GM21825 (cell line): ENCODE measurements around the gene ERVFRD-1.
"Not testable (repeated sequence)": the region's sequence is repeated elsewhere in the genome, so short reads cannot be mapped to it uniquely, and the experiment has no call there.

Experiments used
- ATAC-seq: cut with Tn5 transposase; IDR thresholded peaks from one replicate; pipeline ENCODE4 v1.9.1; 2021; ENCODE audit warnings: mild to moderate bottlenecking, moderate library complexity; ENCODE audit not compliant: unreplicated experiment

The ERVFRD-1 gene

DNA sequence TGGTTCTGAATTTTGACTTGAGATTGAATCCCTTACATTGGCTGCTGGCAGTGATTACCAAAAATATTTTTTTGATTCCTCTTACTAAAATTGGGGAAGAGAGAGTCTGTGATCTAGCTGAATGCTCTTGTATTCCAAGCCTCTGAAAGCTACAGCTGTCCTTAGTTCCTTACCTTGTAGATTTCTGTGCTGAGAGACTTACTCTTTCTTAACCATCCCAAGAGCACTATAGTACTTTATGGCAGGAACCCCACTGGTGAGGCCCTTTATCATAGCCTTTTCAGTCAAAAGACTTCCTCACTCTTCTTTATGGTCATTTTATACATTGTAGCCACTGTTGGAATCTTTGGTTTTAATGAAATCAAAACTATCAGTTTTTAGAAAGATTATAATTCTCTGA, 19.1 kb upstream of the ERVFRD-1 start:
- ATAC-seq = no peak

DNA sequence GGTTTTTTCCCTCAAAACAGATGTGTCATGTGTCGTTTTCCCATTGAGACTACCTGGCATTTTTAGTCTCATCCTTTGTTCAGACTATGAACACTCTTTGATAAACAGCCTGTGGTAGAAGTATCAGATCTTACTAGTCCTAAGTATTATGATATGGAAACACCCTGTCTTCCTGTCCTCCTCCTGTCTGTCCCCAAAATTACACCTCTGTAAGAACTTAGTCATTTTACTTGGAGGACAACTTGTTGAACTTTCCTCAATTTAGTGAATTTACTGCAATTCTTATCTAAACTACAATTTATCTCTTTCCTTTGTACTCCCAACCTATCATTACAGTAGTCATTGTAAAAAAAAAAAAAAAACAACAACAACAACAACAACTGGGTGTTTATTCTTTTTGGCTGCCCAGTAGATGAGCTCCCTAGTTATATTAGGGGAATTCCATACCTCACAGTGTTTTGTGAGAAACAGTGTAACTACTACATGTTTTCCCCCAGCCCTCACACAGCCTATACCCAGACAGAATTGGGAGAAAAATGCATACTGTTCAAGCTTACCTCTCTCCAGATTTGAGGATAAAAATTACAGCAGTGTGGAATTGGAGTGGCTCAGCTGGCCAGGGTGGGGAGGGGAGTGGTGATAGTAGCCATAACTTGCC, 18.5 kb upstream of the ERVFRD-1 start:
- peak; percentile 52 for ATAC-seq

DNA sequence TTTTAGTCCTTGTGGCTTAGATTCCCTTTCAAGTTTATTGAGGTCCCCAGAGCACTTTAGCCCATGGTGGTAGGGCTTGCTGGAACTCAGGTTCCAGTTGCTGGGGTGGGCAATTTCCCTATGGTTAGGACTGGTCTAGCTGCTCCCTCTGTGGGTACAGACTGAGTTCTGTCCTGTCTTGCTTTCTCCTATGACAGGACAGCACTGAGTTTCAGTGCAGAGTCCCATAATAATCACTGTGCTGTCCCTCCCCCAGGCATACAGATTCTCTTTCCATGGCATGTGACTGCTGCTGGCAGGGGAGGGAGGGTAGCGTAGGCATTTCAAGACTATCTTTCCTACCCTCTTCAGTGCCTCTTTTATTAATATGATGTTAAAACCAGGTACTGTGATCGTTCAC, 17.1 kb upstream of the ERVFRD-1 start:
- no peak for ATAC-seq

DNA sequence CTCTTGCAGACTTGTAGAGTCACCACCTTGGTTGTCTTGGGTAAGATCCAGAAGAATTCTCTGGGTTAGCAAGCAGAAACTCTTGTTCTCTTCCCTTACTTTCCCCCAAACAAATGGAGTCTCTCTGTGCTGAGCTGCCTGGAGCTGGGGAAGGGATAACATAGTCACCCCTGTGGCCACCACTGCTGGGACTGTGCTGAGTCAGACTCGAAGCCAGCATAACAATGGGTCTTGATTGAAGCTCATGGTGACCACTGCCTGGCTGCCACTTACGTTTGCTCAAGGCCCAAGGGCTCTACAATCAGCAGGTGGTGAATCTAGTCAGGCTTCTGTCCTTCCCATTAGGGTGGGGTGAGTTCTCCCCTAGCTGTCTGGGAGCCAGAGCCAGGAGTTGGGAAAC, 15.4 kb upstream of the ERVFRD-1 start:
- ATAC-seq = no peak

DNA sequence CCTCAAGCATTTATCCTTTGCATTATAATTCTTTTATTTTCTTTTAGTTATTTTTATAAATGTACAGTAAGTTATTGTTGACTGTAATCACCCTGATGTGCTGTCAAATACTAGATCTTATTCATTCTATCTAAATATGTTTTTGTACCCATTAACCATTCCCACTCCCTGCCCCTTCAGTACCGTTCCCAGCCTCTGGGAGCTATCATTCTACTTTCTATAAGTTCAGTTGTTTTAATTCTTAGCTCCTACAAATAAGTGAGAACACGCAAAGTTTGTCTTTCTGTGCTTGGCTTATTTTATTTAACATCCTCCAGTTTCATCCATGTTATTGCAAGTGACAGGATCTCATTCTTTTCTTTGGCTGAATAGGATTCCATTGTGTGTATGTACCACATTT, 12.5 kb upstream of the ERVFRD-1 start:
- no peak for ATAC-seq

DNA sequence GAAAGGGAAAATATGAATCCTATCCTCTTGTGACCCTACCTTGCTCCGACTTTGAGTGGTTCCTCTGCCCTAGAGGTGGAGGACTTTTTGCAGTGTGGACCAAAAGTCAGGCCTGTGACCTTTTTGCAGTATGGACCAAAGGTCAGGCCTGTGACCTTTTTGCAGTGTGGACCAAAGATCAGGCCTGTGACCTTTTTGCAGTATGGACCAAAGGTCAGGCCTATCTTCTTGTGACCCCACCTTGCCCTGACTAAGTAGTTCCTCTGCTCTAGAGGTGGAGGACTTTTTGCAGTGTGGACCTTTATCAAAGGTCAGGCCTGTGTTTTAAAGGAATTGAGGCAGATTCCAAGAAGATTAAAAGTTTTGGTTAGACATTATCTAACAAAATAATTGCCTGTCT, 10.9 kb upstream of the ERVFRD-1 start:
- ATAC-seq = no peak

DNA sequence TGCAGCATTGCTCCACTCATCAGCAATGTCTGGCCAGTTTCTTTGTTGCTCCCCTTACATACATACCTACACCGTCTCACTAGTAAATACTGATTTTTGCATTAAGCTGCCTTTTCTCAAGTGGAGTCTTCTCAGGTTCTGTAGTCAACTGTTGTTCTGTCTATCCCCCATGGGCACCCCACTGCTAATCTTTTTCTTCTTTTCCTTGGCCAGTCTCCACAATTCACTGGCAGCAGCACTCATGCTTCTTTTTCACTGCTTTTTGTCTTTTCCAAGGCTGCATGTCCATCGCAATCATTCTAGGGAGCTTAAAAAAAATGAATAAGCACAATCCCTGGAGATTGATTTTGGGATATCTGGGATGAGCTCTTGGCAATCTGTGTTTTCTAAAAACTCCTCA, 10.3 kb upstream of the ERVFRD-1 start:
- no peak for ATAC-seq

DNA sequence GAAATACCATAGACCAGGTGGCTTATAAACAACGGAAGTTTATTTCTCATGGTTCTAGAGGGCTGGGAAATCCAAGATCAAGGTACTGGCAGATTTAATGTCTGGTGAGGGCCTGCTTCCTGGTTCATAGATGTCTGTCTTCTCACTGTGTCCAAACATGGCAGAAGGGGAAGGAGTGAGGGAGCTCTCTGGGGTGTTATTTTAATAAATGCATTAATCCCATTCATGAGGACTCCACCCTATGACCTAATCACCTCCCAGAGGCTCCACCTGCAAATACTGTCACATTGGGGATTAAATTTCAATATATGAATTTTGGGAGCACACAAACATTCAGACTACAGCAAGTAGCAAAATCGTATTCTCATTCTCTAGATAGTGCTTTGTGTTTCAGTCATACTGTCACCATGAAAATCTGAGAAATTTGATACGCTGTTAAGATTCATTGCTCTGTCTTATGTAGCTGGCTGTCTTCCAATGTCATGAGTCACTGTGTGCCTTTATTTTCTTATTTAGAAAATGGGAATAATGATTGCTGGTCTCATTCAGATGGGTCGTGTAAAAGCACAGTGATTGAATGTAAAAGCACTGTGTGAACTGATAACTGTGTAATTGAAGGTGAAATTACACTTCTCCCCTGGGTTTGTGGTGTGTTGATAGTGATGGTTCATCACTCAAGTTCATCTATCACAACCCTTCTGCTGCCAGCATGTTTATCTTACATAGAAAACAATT, 8.9 kb upstream of the ERVFRD-1 start:
- no peak for ATAC-seq

DNA sequence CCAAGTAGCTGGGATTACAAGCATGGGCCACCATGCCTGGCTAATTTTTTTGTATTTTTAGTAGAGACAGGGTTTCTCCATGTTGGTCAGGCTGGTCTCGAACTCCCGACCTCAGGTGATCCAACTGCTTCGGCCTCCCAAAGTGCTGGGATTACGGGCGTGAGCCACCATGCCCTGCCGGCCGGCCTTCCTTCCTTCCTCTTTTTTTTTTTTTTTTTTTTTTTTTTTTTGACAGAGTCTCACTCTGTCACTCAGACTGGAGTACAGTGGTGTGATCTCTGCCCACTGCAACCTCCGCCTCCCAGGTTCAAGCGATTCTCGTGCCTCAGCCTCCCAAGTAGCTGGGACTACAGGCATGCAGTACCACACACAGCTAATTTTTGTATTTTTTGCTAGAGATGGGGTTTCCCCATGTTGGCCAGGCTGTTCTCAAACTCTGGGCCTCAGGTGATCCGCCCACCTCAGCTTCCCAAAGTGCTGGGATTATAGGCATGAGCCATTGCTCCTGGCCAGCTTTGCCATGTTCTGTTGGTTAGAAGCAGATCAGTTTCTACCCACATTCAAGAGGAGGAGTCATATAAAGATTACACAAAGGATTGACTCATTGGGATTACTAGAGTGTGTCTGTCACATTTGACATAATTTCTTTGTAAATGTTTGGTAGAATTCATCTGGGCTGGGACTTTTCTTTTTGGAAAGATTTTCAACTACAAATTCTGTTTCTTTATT, 4.4 kb upstream of the ERVFRD-1 start:
- ATAC-seq = not testable (repeated sequence)

DNA sequence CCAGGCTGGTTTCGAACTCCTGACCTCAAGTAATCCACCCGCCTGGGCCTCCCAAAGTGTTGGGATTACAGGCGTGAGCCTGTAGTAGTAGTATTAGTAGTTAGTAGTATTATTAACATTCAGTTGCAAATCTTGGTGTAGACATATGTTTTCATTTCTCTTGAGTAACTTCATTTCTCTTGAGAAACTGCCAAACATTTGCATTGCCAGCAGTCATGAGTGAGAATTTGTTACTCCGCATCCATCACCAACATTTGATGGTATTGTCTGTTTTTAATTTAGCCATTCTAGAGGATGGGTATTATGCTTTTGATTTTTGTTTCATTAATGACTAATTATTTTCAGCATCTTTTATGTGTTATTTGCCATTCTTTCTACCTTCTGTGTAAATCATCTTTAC, 1.5 kb upstream of the ERVFRD-1 start:
- no peak for ATAC-seq

DNA sequence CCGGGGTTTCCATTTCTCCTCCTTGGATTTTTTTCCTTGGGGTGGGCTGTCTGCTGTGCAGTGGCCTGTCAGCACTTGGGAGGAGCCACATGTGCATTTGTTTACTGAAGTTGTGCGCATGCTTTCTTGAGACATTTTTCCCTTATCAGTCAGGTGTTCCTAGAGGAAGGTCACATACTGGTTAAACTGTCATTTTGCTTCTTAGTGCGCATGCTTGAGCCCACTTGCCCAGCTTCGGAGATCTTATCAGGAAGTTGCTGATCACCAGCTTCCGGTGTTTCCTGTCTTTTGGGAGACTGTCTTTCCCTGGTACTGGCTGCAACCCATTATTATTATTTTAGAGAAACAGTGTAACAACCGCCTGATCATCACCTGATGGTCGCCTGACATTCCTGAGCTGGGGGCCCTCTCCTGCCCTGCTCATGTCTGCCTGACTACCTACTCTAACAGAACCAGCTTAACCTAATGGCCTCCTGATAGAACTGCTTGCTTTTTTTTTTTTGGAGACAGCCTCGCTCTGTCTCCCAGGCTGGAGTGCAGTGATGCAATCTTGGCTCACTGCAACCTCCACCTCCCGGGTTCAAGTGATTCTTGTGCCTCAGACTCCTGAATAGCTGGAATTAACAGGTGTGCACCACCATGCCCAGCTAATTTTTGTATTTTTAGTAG, 378 bp upstream of the ERVFRD-1 start:
- ATAC-seq = no peak

DNA sequence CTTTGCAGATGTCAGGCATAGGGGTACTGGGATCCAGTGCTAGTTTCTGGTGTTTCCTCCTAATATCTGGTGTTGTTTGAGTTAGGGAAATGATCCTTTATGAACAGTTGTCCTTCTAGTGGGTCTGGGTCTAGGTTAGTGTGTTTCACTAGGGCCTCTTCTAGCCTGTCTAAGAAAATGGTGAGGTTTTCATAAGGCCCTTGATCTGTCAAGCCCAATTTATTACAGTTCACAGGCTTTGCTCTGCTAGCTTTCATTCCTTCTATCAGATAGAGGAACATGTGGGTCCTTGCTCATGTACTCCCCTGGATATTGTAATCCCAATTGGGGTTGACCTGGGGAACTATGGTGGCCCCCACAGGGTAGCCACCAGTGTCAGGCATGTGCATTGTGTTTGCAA, 2.8 kb downstream of the ERVFRD-1 start:
- no peak for ATAC-seq

DNA sequence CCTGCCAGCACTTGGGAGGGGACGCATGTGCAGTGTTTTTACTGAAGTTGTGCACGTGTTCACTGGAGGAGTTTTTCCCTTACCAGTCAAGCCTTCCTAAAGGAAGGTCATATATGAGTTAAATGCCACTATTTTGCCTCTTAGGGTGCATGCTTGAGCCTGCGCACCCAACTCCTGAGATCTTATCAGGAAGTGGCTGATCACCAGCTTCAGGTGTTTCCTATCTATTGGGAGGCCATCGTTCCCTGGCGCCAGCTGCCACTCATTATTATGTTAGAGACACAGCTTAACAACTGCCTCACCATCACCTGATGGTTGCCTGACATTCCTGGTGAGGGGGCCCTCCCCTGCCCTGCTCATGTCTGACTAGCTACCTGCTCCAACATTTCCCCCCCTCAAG, 8.5 kb downstream of the ERVFRD-1 start:
- no peak for ATAC-seq

DNA sequence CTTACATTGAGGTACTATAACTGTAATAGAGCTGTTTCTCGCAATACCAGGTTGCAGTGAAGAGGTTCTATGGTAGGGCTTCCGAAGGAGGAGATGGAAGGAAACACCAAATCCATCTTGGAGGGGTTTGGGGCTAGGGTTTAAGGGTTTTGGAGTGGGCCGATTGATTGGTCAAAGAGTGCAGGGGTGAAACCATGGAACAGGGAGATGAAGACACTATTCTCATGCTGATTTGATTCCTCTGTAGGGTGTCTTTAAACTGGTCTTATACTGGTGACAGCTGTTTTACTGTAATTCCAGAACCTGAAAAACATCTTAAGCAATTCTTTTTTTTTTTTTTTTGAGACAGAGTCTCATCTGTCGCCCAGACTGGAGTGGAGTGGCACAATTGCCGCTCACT, 10.1 kb downstream of the ERVFRD-1 start:
- no peak for ATAC-seq

DNA sequence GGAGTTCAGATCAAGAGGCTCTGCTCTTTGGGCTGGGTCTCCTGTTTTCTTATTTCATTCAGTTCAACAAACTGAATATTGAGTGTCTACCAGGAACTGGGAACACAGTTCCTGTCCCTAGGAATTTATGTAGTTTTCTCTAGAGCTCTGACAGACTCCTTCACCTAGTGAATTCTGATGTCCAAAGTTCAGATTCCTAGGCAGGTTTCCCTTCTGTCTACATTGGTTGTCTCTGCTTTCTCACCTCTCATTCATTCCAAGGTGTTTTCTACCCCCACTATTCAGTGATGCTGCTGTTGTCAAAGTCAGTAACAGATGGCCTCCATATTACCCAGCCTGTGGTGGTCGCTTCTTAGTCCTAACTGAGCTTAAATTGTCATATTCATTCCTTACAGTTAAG, 13.5 kb downstream of the ERVFRD-1 start:
- no peak for ATAC-seq

DNA sequence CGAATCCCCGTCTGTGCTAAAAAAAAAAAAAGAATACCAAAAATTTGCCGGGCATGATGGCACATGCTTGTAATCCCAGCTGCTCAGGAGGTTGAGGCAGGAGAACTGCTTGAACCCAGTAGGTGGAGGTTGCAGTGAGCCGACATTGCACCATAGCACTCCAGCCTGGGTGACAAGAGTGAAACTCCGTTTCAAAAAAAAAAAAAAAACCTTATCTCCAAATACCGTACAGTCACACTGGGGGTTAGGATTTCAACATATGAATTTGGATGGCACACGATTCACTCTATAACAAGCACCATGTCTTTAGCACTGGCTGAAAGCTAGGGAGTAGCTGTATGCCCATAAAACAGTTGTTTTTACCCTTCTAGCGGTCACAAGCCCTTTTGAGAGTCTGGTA, 14.0 kb downstream of the ERVFRD-1 start:
- no peak for ATAC-seq

DNA sequence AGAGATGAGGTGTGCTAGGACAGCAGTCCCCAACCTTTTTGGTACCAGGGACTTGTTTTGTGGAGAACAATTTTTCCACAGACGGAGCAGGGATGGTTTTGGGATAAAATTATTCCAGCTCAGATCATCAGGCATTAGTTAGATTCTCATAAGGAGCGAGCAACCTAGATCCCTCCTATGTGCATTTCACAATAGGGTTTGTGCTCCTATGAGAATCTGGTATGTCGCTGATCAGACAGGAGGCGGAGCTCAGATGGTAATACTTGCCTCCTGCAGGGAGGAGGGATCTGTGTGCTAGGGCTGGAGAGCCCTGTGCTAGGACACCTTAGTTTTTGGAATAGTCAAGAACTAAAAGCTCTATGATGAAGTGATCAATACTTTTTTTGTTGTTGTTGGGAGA, 15.4 kb downstream of the ERVFRD-1 start:
- no peak for ATAC-seq

DNA sequence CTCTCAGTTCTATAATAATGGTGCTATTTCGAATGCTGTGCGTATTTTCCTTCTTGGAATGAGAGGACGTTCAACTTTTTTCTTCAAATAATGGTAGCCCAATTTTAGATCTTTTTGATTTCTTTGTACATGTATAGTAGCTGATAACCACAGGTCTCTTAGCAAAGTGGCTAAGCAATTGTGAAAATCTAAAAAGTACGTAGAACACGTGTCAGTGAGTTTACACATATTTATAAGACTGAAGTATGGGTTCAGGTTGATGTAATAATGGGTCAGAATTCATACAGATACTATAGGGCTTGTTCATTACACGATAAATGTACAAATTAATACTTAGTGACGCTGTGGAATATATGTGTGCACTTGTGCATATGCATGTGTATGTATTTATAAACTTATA, 16.6 kb downstream of the ERVFRD-1 start:
- no peak for ATAC-seq

DNA sequence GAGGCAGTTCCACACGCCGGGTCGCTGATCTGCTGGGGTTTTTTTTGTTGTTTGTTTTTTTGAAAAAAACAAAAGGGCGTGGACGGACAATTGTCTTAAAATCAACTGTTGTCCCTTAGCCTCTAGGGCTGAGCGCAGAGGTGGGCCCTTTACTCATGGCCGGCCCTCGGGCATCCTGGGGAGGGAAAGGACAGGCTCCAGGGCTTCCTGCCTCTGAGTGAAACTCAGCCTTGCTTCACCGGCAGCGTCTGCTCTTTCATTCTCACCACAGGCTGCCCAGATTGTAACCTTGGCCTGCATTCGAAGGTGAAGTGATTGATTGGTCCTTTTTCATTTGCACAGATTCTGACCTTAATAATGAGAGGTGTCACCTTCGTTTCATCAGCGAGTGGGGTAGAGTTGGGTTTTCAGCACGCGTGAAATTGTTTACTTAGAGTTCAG, 17.1 kb downstream of the ERVFRD-1 start:
- ATAC-seq = peak; percentile 37

DNA sequence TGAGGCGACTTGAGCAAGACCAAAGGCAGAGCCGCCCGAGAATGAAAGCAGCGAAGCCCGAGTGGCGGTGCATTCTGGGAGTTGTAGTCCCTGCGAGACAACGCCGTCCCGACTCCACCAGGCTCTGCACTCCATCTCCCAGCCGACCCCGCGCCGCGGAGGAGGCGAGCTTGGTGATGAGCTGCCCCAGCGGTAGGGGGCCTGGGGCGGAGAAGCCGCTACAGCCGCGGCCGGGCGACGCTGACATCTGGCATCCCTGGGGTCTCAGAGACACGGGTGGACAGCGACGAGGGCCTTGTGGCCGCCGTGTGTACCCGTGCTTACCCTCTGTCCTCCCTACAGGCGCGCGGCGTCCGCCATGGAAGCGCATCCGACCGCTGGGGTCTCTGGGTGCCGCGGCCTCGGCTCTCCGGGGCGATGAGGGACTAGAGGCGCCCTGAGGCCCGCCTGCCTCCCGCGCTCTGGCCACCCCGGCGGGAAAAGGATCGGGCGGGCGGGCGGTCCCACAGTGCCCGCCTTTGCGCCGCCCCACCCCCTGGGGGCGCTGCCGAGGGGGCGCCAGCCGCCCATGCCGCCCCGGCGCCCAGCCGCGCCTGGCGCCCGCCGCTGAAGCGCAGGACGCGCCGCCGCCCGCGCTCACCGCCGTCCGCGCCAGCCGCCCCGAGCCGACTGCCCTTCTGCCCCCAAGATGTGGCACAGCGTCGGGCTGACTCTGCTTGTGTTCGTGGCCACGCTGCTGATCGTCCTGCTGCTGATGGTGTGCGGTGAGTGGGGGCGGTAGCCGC, 17.7 kb downstream of the ERVFRD-1 start, which contains the start of gene SMIM13:
TSS of gene SMIM13 (plus strand) at position 209 of the 785 bp plus-strand sequence. CDS start at position 689, 480 bp downstream.
- ATAC-seq = peak; percentile 90

DNA sequence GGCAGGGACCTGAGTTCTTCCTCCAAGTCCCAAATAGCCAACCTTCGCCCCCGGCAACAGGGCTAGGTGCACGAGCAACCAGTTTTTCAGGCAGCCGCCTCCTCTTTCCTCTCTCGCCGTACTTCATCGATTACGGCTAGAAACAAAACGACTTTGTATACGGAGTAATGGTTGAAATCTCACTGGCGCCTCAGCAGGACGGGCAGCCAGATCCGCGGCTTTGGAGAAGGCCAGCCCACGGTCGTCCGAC, 18.2 kb downstream of the ERVFRD-1 start:
- ATAC-seq = peak; percentile 17
